Vagina (tissue), 2 donors: ENCODE data around the gene TAX1BP1.

ENCODE experiments used
- CTCF ChIP-seq, 3 experiments: fragments of 450-650 bp in 2 of 3; fragments of 200-600 bp in 1 of 3; sonication (generic) in 1 of 3; IDR thresholded peaks; one replicate each; pipeline ENCODE4 v1.5.1; 2017 to 2019; ENCODE audit warnings: antibody characterized with exemption in 3 of 3, mild to moderate bottlenecking in 2 of 3, moderate library complexity in 2 of 3
- POLR2AphosphoS5 ChIP-seq, 2 donors: sonication (generic); formaldehyde crosslinking; IDR thresholded peaks; one replicate each; pipeline ENCODE4 v1.9.0; 2017; ENCODE audit warnings: antibody characterized with exemption in 2 of 2, mild to moderate bottlenecking in 2 of 2, low read depth in 1 of 2; ENCODE audit not compliant: insufficient read depth in 1 of 2

DNA sequence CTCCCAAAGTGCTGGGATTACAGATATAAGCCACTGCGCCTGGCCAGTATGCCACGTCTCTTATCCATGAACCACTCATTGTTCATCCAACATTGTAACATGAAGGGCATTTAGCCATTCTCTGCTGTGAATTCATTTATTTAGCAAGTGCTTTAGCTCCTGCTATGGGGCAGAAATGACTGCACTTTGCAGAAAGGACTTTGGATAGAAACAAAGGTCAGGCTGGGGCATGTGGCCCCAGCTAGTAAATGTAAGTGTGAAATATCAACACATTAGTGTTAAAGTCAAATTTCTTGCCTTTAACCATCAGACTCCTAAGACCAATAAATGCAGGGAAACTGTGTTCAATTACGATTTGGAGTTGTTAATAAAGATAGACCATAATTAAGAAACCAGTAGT lies 27.7 kb upstream of the TAX1BP1 start:
- TF ChIP-seq CTCF (IDR thresholded peaks at IDR 0.05) (no peak), POLR2AphosphoS5 (IDR thresholded peaks at IDR 0.05; ENCODE audit: insufficient read depth in 1 of 2, low read depth in 1 of 2) (no peak)
